ENCODE results near the gene SSR3.

- TF ChIP-seq, protein P1, sequence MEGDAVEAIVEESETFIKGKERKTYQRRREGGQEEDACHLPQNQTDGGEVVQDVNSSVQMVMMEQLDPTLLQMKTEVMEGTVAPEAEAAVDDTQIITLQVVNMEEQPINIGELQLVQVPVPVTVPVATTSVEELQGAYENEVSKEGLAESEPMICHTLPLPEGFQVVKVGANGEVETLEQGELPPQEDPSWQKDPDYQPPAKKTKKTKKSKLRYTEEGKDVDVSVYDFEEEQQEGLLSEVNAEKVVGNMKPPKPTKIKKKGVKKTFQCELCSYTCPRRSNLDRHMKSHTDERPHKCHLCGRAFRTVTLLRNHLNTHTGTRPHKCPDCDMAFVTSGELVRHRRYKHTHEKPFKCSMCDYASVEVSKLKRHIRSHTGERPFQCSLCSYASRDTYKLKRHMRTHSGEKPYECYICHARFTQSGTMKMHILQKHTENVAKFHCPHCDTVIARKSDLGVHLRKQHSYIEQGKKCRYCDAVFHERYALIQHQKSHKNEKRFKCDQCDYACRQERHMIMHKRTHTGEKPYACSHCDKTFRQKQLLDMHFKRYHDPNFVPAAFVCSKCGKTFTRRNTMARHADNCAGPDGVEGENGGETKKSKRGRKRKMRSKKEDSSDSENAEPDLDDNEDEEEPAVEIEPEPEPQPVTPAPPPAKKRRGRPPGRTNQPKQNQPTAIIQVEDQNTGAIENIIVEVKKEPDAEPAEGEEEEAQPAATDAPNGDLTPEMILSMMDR (IDR thresholded peaks at IDR 0.05), result no peak
- no peak for TF ChIP-seq POLR2A (IDR thresholded peaks at IDR 0.05)
Measured at GRCh38 chr3:156548902-156549301, 6.0 kb downstream of the SSR3 start.

Data from thyroid gland (tissue), 4 donors.